Neural cell (in vitro differentiated cells): ENCODE data around the gene COL2A1. TPM values are rescaled to one million over a fixed set of nuclear protein-coding genes. Genes with fewer than 3 reads are reported as not detected.

Experiments used
- H2AFZ ChIP-seq: fragments of 200-600, 300-800 bp; sonication (generic), shearing (Covaris generic); 2 replicates; pipeline ENCODE4 v1.6.0; 2014; ENCODE audit warnings: low read depth, mild to moderate bottlenecking, antibody characterized with exemption, low read length, moderate library complexity
- H3F3A ChIP-seq: fragments of 200-600 bp; shearing (Covaris generic); 2 replicates; pipeline ENCODE4 v1.6.1; 2016; ENCODE audit warnings: mild to moderate bottlenecking, moderate library complexity, mixed read lengths, antibody characterized with exemption, low read length; ENCODE audit not compliant: insufficient read depth, poor library complexity, severe bottlenecking
- H3K27ac ChIP-seq: fragments of 200-600, 300-800 bp; sonication (generic), shearing (Covaris generic); 2 replicates; pipeline ENCODE4 v1.5.1; 2014; ENCODE audit warnings: mild to moderate bottlenecking, low read length, moderate library complexity
- H3K27me3 ChIP-seq: fragments of 300-800, 200-600 bp; sonication (generic), shearing (Covaris generic); 2 replicates; pipeline ENCODE4 v1.6.0; 2014; ENCODE audit warnings: mild to moderate bottlenecking, low read depth, low read length, moderate library complexity; ENCODE audit not compliant: insufficient read depth
- H3K36me3 ChIP-seq: fragments of 300-800, 200-600 bp; sonication (generic), shearing (Covaris generic); 2 replicates; pipeline ENCODE4 v1.5.1; 2014; ENCODE audit warnings: mild to moderate bottlenecking, antibody characterized with exemption, low read length, moderate library complexity; ENCODE audit not compliant: insufficient read depth
- H3K4me2 ChIP-seq: fragments of 300-800, 200-600 bp; sonication (generic), shearing (Covaris generic); 2 replicates; pipeline ENCODE4 v1.6.0; 2014; ENCODE audit warnings: mild to moderate bottlenecking, low read length
- H3K4me3 ChIP-seq: fragments of 300-800, 200-600 bp; sonication (generic), shearing (Covaris generic); 2 replicates; pipeline ENCODE4 v1.5.1; 2014; ENCODE audit warnings: mild to moderate bottlenecking, low read length, moderate library complexity
- H3K79me2 ChIP-seq: fragments of 200-600 bp; shearing (Covaris generic); replicated peaks from 2 replicates; pipeline ENCODE4 v1.6.0; 2014; ENCODE audit warnings: mild to moderate bottlenecking, low read length, moderate library complexity; ENCODE audit not compliant: insufficient read depth
- H3K9ac ChIP-seq: fragments of 300-800, 200-600 bp; sonication (generic), shearing (Covaris generic); 2 replicates; pipeline ENCODE4 v1.6.1; 2016; ENCODE audit warnings: mild to moderate bottlenecking, low read length, mixed read lengths
- H3K9me2 ChIP-seq: fragments of 200-600 bp; shearing (Covaris generic); 2 replicates; pipeline ENCODE4 v1.6.1; 2016; ENCODE audit warnings: mild to moderate bottlenecking, low read length, mixed read lengths; ENCODE audit not compliant: insufficient read depth
- H3K9me3 ChIP-seq: fragments of 200-600, 300-800 bp; sonication (generic), shearing (Covaris generic); 2 replicates; pipeline ENCODE4 v1.6.1; 2016; ENCODE audit warnings: mild to moderate bottlenecking, mixed run types, low read length, moderate library complexity, mixed read lengths
- H4K20me1 ChIP-seq: fragments of 200-600 bp; shearing (Covaris generic); 2 replicates; pipeline ENCODE4 v1.6.1; 2016; ENCODE audit warnings: mild to moderate bottlenecking, mixed run types; ENCODE audit not compliant: insufficient read depth
- EP300 ChIP-seq: fragments of 450-650 bp; conservative IDR thresholded peaks from 2 replicates; pipeline ENCODE4 v1.6.1; 2014; ENCODE audit warnings: antibody characterized with exemption, mild to moderate bottlenecking, moderate library complexity; ENCODE audit not compliant: poor library complexity, severe bottlenecking
- EZH2 ChIP-seq: fragments of 200-600, 300-800 bp; shearing (Covaris generic), sonication (generic); IDR thresholded peaks from 2 replicates; pipeline ENCODE4 v1.6.1; 2014; ENCODE audit warnings: antibody characterized with exemption, low read length, borderline replicate concordance, mild to moderate bottlenecking; ENCODE audit not compliant: insufficient read depth, poor library complexity, severe bottlenecking
- MXI1 ChIP-seq: fragments of 450-650 bp; conservative IDR thresholded peaks from 2 replicates; pipeline ENCODE4 v1.6.1; 2014; ENCODE audit warnings: antibody characterized with exemption, mild to moderate bottlenecking; ENCODE audit not compliant: poor library complexity, severe bottlenecking
- POLR2AphosphoS5 ChIP-seq: IDR thresholded peaks from 2 replicates; pipeline ENCODE4 v1.6.1; 2012
- RAD21 ChIP-seq: fragments of 450-650 bp; conservative IDR thresholded peaks from 2 replicates; pipeline ENCODE4 v1.6.1; 2014; ENCODE audit warnings: antibody characterized with exemption, mild to moderate bottlenecking, moderate library complexity
- SMC3 ChIP-seq: fragments of 450-650 bp; conservative IDR thresholded peaks from 2 replicates; pipeline ENCODE4 v1.6.1; 2014; ENCODE audit warnings: antibody characterized with exemption, mild to moderate bottlenecking, moderate library complexity; ENCODE audit not compliant: poor library complexity
- TAF1 ChIP-seq: IDR thresholded peaks from 2 replicates; pipeline ENCODE4 v1.6.1; 2012; ENCODE audit warnings: low read depth
- polyA plus RNA-seq: library from polyadenylated mRNA; depleted of rRNA; stranded (reverse); fragments of >200 nt; gene quantifications from 2 replicates; pipeline ENCODE4 v1.2.3, GENCODE V29; 2014
- TF ChIP-seq, protein P1 (sequence below): fragments of 450-650 bp; IDR thresholded peaks from 2 replicates; pipeline ENCODE4 v1.5.1; 2014; ENCODE audit warnings: antibody characterized with exemption, mild to moderate bottlenecking, moderate library complexity; ENCODE audit not compliant: poor library complexity, severe bottlenecking
- TF ChIP-seq, protein P2 (sequence below): IDR thresholded peaks from 2 replicates; pipeline ENCODE4 v1.6.1; 2012; ENCODE audit warnings: borderline replicate concordance

COL2A1 gene
- polyA plus RNA-seq, 1 donor from 2014 or later, result 1.3 TPM

DNA sequence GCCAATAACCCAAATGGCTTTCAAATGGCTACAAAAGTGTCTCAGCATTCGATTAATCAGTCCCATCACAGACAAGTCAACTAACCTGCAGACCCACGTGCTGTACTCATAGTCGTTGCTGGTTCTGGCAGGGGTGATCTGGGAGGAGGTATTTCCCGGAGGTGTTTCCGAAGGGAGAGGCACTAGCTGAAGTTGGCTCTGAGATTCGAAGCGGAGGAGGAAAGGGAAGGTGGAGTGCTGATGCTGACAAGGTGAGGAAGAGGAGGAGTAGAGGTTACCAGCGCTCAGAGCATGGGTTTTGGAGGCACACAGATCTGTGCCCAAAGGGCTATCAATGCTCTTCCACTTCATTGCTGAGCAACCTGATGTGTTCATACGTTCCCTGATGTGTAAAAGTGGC lies 20.5 kb upstream of the COL2A1 start:
- Histone ChIP-seq H3K79me2 (no peaks in the 10 kb centered on the region), H3K9me2 (no peaks in the 10 kb centered on the region), H3K36me3 (no peaks in the 10 kb centered on the region), H3K9me3 (no peaks in the 10 kb centered on the region), H3F3A (no peaks in the 10 kb centered on the region), H3K27me3 (no peaks in the 10 kb centered on the region), H3K9ac (no peak overlapping the region), H3K27ac (no peak overlapping the region), H4K20me1 (no peaks in the 10 kb centered on the region), H2AFZ (no peak overlapping the region), H3K4me3 (no peak overlapping the region), H3K4me2 (no peak overlapping the region)
- TF ChIP-seq POLR2AphosphoS5 (no peak), EP300 (no peak), MXI1 (no peak), RAD21 (no peak), EZH2 (no peak), TAF1 (no peak), SMC3 (no peak)
- TF ChIP-seq, protein P1, sequence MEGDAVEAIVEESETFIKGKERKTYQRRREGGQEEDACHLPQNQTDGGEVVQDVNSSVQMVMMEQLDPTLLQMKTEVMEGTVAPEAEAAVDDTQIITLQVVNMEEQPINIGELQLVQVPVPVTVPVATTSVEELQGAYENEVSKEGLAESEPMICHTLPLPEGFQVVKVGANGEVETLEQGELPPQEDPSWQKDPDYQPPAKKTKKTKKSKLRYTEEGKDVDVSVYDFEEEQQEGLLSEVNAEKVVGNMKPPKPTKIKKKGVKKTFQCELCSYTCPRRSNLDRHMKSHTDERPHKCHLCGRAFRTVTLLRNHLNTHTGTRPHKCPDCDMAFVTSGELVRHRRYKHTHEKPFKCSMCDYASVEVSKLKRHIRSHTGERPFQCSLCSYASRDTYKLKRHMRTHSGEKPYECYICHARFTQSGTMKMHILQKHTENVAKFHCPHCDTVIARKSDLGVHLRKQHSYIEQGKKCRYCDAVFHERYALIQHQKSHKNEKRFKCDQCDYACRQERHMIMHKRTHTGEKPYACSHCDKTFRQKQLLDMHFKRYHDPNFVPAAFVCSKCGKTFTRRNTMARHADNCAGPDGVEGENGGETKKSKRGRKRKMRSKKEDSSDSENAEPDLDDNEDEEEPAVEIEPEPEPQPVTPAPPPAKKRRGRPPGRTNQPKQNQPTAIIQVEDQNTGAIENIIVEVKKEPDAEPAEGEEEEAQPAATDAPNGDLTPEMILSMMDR, result no peak
- TF ChIP-seq, protein P2, sequence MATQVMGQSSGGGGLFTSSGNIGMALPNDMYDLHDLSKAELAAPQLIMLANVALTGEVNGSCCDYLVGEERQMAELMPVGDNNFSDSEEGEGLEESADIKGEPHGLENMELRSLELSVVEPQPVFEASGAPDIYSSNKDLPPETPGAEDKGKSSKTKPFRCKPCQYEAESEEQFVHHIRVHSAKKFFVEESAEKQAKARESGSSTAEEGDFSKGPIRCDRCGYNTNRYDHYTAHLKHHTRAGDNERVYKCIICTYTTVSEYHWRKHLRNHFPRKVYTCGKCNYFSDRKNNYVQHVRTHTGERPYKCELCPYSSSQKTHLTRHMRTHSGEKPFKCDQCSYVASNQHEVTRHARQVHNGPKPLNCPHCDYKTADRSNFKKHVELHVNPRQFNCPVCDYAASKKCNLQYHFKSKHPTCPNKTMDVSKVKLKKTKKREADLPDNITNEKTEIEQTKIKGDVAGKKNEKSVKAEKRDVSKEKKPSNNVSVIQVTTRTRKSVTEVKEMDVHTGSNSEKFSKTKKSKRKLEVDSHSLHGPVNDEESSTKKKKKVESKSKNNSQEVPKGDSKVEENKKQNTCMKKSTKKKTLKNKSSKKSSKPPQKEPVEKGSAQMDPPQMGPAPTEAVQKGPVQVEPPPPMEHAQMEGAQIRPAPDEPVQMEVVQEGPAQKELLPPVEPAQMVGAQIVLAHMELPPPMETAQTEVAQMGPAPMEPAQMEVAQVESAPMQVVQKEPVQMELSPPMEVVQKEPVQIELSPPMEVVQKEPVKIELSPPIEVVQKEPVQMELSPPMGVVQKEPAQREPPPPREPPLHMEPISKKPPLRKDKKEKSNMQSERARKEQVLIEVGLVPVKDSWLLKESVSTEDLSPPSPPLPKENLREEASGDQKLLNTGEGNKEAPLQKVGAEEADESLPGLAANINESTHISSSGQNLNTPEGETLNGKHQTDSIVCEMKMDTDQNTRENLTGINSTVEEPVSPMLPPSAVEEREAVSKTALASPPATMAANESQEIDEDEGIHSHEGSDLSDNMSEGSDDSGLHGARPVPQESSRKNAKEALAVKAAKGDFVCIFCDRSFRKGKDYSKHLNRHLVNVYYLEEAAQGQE, result no peak

DNA sequence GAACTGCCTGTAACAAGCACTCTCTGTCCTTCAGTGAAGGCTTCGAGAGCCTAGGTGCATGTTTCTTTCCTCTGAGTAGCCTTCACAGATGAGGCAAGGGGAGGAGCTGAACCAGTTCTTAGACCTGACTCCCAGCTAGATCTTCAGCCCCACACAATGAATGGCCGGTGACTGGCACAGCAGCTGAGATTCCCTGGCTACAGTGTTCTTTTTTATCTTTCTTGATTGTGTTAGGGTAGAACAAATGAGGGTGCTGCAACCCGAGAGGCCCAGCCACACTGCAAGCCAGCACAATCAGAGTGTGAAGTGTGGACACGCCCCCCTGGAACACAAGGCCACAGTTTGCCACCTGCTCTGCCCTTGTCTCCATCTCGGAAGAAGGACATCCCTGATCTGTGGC lies 19.1 kb upstream of the COL2A1 start:
- Histone ChIP-seq H3K36me3 (no peaks in the 10 kb centered on the region), H3F3A (no peaks in the 10 kb centered on the region), H3K79me2 (no peaks in the 10 kb centered on the region), H3K4me3 (no peak overlapping the region), H3K27me3 (no peaks in the 10 kb centered on the region), H3K27ac (no peak overlapping the region), H3K4me2 (no peak overlapping the region), H3K9ac (no peak overlapping the region), H4K20me1 (no peaks in the 10 kb centered on the region), H3K9me2 (no peaks in the 10 kb centered on the region), H2AFZ (no peak overlapping the region), H3K9me3 (no peaks in the 10 kb centered on the region)
- TF ChIP-seq RAD21 (no peak), SMC3 (no peak), EP300 (no peak), EZH2 (no peak)
